DOHH2 (cell line): ENCODE data around the gene HPCA.

Source experiments
- CTCF ChIP-seq: fragments of 200-600 bp; sonication (generic); IDR thresholded peaks from one replicate; pipeline ENCODE4 v1.5.1; 2014; ENCODE audit warnings: antibody characterized with exemption, mild to moderate bottlenecking, low read depth, low read length; ENCODE audit not compliant: poor library complexity, severe bottlenecking
- EZH2phosphoT487 ChIP-seq: fragments of 200-600 bp; sonication (generic); IDR thresholded peaks from 2 replicates; pipeline ENCODE4 v1.6.1; 2017; ENCODE audit warnings: borderline replicate concordance, mild to moderate bottlenecking, antibody characterized with exemption, low read length, moderate library complexity, mixed read lengths

- TF ChIP-seq CTCF (no peak), EZH2phosphoT487 (no peak)
These were observed 24.2 kb upstream of the HPCA start for GRCh38 chr1:32861904-32862695.
